VCaP (cell line): ENCODE data around the gene FUT4.

Experiments
- H3K27ac ChIP-seq: fragments of 450-650 bp; 2 replicates; pipeline ENCODE4 v1.5.1; 2017
- TF ChIP-seq, protein P1 (sequence below): fragments of 450-650 bp; conservative IDR thresholded peaks from 2 replicates; pipeline ENCODE4 v1.5.1; 2017; ENCODE audit warnings: mild to moderate bottlenecking, moderate library complexity

The FUT4 gene

DNA sequence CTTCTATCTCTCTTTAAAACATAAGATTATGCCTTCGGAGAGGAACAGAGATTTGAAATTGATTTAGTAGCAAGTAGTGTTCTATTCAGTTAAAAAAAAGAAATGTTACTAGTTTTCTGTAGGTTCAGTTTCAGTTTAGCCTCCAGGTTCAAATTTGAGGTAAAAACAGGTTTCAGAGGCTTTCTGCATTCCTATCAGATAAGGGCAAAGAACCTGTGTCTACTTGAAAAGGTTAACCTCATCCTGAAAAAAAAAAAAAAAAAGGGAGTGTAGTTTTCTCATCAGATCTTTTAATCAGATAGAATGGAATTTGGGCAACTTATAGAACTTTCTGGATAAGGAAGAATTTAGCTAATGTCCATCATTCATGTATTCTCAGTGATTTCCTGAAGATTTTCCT, 19.4 kb upstream of the FUT4 start:
- H3K27ac ChIP-seq, result no peak overlapping the region
- TF ChIP-seq, protein P1, sequence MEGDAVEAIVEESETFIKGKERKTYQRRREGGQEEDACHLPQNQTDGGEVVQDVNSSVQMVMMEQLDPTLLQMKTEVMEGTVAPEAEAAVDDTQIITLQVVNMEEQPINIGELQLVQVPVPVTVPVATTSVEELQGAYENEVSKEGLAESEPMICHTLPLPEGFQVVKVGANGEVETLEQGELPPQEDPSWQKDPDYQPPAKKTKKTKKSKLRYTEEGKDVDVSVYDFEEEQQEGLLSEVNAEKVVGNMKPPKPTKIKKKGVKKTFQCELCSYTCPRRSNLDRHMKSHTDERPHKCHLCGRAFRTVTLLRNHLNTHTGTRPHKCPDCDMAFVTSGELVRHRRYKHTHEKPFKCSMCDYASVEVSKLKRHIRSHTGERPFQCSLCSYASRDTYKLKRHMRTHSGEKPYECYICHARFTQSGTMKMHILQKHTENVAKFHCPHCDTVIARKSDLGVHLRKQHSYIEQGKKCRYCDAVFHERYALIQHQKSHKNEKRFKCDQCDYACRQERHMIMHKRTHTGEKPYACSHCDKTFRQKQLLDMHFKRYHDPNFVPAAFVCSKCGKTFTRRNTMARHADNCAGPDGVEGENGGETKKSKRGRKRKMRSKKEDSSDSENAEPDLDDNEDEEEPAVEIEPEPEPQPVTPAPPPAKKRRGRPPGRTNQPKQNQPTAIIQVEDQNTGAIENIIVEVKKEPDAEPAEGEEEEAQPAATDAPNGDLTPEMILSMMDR, result no peak

DNA sequence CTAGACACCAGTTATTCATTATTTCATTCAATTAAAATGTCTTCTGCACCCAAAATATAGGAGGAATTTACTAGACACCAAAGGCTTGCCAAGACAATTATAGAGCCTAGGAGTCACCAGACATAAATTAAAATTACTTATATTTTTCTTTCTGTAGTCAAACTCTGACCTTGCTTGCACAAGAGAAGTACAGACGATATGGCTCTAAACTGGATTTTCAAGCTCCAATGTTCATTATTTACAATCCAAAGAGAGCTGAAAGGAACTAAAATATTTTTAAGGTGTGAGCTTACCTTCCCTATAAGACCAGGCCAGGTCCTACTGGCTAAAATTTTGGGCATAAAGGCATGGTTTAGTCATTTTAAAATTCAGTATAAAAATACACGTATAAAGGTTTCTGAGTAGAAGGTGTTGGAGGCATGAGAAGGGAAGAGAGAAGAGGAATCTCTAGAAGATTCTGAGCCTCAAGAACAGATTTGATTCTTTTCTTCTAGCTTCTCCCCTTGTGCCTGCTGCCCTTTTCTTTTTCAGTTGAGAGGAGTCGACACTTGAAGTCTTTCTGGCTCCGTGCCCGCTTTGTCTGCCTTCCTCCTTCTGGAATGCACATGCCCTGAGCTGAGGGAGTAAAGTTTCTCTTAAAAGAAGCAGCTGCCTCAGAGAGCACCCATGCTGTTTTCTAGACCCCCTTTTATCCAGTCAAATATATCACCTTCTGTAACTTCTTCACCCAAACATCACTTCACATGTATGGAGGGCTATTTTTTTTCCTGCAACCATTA, 18.0 kb upstream of the FUT4 start:
- TF ChIP-seq, protein P1, result no peak
- H3K27ac ChIP-seq, result peak overlapping the region; percentile 13

DNA sequence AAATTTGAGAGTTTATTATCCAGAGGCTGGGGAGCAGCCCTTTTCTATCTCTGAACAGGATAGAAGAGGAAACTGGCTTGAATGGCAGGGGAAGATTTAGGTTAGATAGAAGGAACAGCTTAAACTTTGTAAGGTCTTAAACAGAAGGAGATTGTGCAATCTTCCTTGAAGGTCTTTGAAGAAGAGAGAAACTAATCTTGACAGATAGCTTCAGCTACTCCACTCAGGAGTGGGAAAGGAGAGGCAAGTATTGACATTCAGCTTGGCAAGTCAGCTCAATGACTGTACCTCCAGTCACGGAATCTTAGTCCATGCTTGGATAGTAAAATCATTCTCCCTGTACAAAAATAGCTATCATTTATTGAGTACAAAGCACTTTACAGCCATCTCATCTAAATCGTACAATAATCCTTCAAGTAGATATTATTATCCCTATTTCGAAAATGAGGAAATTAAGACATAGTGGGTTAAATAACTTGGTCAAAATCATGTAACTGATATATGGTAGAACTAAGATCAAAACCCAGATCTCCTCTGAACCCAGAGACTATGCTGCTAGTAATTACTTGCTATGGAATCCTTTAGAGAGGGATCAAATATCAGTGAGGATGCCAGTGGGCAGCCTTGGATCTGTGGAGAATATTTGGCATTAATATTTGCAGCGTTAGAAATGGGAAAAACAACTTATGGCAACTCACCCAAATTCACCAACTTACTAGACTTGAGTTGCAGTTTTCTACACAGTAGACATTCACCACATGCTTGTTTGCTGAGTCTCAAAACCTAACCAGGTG, 16.9 kb upstream of the FUT4 start:
- no peak overlapping the region for H3K27ac ChIP-seq
- TF ChIP-seq, protein P1, result no peak

DNA sequence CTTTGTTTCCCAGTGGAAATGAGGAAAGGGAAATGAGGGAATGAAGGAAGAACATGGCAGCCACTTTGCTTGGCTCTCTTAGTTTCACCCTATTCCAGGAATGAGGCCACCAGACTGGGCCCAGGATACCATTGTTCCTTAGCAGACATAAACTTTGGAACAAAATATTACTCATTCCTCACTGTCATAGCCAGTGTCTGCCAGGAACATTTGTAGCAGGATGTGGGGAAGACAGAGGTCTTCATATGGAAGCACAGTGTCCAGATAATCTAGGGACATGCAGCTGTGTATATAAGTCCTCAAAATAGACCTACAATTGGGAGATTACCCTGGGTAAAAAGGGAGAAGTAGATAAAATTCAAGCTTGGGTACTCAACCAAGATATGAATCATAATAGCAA, 15.2 kb upstream of the FUT4 start:
- no peak overlapping the region for H3K27ac ChIP-seq
- TF ChIP-seq, protein P1, result no peak

DNA sequence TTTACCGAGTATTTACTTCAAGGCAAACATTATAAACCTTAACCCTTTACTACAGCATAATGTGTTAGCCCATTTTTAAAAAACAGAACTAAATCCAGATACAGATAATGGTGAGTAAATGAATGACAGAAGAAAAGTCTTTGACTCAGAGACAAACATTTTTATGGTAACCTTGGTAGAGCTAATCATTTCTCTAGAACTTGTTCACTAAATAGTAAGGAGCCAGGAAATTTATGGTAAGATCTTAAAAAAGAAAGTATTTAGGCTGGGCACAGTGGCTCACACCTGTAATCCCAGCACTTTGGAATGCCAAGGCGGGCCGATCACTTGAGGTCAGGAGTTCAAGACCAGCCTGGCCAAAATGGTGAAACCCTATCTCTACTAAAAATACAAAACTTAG, 11.5 kb upstream of the FUT4 start:
- no peak overlapping the region for H3K27ac ChIP-seq
- TF ChIP-seq, protein P1, result no peak

DNA sequence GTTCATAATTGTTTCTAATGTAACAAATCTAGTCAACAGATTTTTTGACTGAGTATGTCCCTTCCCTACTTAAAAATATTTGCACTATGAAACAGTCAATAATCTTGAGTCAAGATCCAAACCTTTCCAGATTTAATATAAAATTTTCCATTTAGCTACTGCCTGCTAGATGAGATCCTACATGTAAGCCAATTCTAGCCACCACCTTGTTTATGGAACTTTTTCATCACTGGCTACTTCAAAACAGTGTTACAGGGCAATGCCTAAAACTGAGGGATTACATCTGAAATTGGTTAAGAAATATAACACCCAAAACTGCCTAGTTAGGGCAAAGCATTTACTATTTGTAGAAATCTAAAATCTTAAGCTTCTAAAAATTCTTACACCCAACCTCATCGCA, 10.5 kb upstream of the FUT4 start:
- TF ChIP-seq, protein P1, result no peak
- H3K27ac ChIP-seq, result no peak overlapping the region

DNA sequence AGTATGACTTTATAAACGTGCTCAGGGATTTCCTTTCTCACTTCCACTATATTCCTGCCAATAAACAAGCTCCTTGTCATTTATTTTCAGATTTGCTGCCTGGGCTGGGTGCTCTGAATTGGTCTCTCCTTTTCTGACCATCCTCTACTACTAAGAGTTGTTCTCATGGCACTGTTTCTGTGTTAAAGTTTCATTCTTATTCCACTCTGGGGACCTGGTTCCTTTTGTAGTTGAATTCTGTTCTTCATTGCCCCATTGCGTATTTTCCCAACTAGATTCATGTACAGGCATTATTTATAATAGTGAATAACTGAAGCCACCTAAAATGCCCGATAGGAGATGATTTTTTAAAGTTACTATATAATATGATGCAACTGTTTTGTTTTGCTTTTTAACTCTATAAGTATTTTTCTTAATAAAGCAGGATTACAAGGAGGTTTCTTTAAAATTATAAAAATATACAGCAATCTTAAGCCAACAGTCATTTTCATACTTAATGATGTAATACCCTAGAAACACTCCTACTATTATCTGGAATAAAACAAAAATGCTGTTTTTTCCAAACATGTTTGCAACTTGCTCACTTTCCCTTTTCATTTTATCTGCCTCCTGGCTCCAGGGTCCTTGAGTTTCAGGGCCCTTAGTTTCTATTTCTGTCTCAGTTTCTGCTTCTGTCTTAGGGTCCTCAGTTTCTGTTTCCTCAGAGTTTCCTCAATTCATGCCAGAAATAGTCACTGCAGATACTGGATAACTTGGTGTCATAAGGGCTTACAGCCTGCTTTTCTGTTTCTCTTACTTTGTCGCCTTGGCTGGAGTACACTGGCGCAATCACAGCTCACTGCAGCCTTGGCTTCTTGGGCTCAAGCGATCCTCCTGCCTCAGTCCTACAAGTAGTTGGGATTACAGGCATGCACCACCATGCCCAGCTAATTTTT, 9.8 kb upstream of the FUT4 start:
- H3K27ac ChIP-seq, result no peak overlapping the region

More for the DNA sequence above, 9.8 kb upstream of the FUT4 start:
- TF ChIP-seq, protein P1, result no peak
